Measurements from ENCODE around the gene KRT16. TPM values are rescaled to one million over a fixed set of nuclear protein-coding genes. Genes with fewer than 3 reads are reported as not detected.

Gene KRT16
- polyA plus RNA-seq, 3 donors = not detected

GRCh38 chr17:41592601-41593305 lies 19.8 kb downstream of the KRT16 start:
- Mint-ChIP-seq H3K9me3 (peaks cover 0 to under 1% (median 0%) of the 10 kb centered on the region in 7 donors), H3K4me1 (no peaks in the 10 kb centered on the region), H3K27me3 (ENCODE audit: low read depth in 3 of 3) (peaks cover 3 to 10% (median 7%) of the 10 kb centered on the region in 3 donors), H3K4me3 (no peak overlapping the region), H3K36me3 (no peaks in the 10 kb centered on the region), H3K27ac (no peak overlapping the region)
- TF ChIP-seq CTCF (IDR thresholded peaks at IDR 0.05) = no peak
- no peak overlapping the region for H3K4me3 ChIP-seq (replicated peaks in 1 of 3; ENCODE audit: low read depth in 2 of 3, low read length in 3 of 3)
- no peak overlapping the region for H3K4me2 ChIP-seq (replicated peaks; ENCODE audit: extremely low read depth, low read length, poor library complexity, severe bottlenecking)
- H3K27me3 ChIP-seq (ENCODE audit: control insufficient read depth in 2 of 2, insufficient read depth in 2 of 2, low read length in 2 of 2) = no peaks in the 10 kb centered on the region
- WGBS (ENCODE audit: insufficient coverage) = 91% methylated on average over 10 of the region's 12 CpGs
- H3K36me3 ChIP-seq (replicated peaks in 1 of 2; ENCODE audit: control insufficient read depth in 1 of 2, insufficient read depth in 2 of 2, low read length in 2 of 2) = no peaks in the 10 kb centered on the region
- H3K79me2 ChIP-seq (ENCODE audit: insufficient read depth, low read length) = no peaks in the 10 kb centered on the region
- H4K20me1 ChIP-seq (ENCODE audit: insufficient read depth, low read length) = no peaks in the 10 kb centered on the region
- no peak overlapping the region for H2AFZ ChIP-seq (ENCODE audit: insufficient read depth, low read depth, low read length, poor library complexity, severe bottlenecking)
- intact Hi-C loops (cut with micrococcal nuclease) = no loop called here
- H3K27ac ChIP-seq (ENCODE audit: low read depth in 1 of 2, low read length in 2 of 2) = no peak overlapping the region
- DNase-seq = no peak
- H3K9me3 ChIP-seq (replicated peaks in 1 of 2; ENCODE audit: control insufficient read depth in 1 of 2, insufficient read depth in 1 of 2, low read length in 2 of 2) = no peaks in the 10 kb centered on the region
- H3K9ac ChIP-seq (ENCODE audit: insufficient read depth, low read length, poor library complexity, severe bottlenecking) = no peak overlapping the region
- H3K4me1 ChIP-seq (ENCODE audit: control insufficient read depth in 1 of 2, insufficient read depth in 2 of 2, low read length in 2 of 2) = no peaks in the 10 kb centered on the region

GRCh38 chr17:41589301-41589700 lies 23.3 kb downstream of the KRT16 start:
- Histone ChIP-seq H3K36me3 (replicated peaks in 1 of 2; ENCODE audit: control insufficient read depth in 1 of 2, insufficient read depth in 2 of 2, low read length in 2 of 2) (no peaks in the 10 kb centered on the region), H3K27me3 (ENCODE audit: control insufficient read depth in 2 of 2, insufficient read depth in 2 of 2, low read length in 2 of 2) (no peaks in the 10 kb centered on the region), H4K20me1 (ENCODE audit: insufficient read depth, low read length) (no peaks in the 10 kb centered on the region), H3K79me2 (ENCODE audit: insufficient read depth, low read length) (no peaks in the 10 kb centered on the region), H3K9me3 (replicated peaks in 1 of 2; ENCODE audit: control insufficient read depth in 1 of 2, insufficient read depth in 1 of 2, low read length in 2 of 2) (no peaks in the 10 kb centered on the region), H2AFZ (ENCODE audit: insufficient read depth, low read depth, low read length, poor library complexity, severe bottlenecking) (no peak overlapping the region), H3K27ac (ENCODE audit: low read depth in 1 of 2, low read length in 2 of 2) (no peak overlapping the region), H3K9ac (ENCODE audit: insufficient read depth, low read length, poor library complexity, severe bottlenecking) (no peak overlapping the region), H3K4me3 (replicated peaks in 1 of 3; ENCODE audit: low read depth in 2 of 3, low read length in 3 of 3) (no peak overlapping the region), H3K4me1 (ENCODE audit: control insufficient read depth in 1 of 2, insufficient read depth in 2 of 2, low read length in 2 of 2) (no peaks in the 10 kb centered on the region), H3K4me2 (replicated peaks; ENCODE audit: extremely low read depth, low read length, poor library complexity, severe bottlenecking) (no peak overlapping the region)
- peaks cover 3 to 11% (median 6%) of the 10 kb centered on the region in 3 donors for H3K27me3 Mint-ChIP-seq (ENCODE audit: low read depth in 3 of 3)
- no peak for TF ChIP-seq CTCF (IDR thresholded peaks at IDR 0.05)
- intact Hi-C loops (cut with micrococcal nuclease) = no loop called here
- no peaks in the 10 kb centered on the region for H3K4me1 Mint-ChIP-seq
- H3K9me3 Mint-ChIP-seq = no peaks in the 10 kb centered on the region
- H3K27ac Mint-ChIP-seq = no peak overlapping the region
- no peak for DNase-seq
- 86% methylated on average over 1 of the region's 3 CpGs for WGBS (ENCODE audit: insufficient coverage)
- no peaks in the 10 kb centered on the region for H3K36me3 Mint-ChIP-seq
- no peak overlapping the region for H3K4me3 Mint-ChIP-seq

Measured in CD14-positive monocyte (primary cell).